H1 (cell line): ENCODE measurements around the gene DIP2B. TPM values are rescaled to one million over a fixed set of nuclear protein-coding genes. Genes with fewer than 3 reads are reported as not detected.

Source experiments
- CTCF ChIA-PET: fragments of 300-600 bp; sonication (Branson Sonifier 250); formaldehyde crosslinking; loops from one replicate; lab custom pipeline; 2021; ENCODE audit not compliant: partially characterized antibody; lab: Charles Lee
- POLR2A ChIA-PET: fragments of 300-600 bp; sonication (Branson Sonifier 250); formaldehyde crosslinking; loops from one replicate; lab custom pipeline; 2021; ENCODE audit warnings: inconsistent platforms; ENCODE audit not compliant: partially characterized antibody; lab: Charles Lee
- DNase-seq, 2 experiments: peaks; one replicate each; pipeline versions ENCODE4 v3.0.0 to v3.0.0-alpha.2; 2010 to 2022; ENCODE audit warnings: low spot score in 2 of 2, low read depth in 1 of 2, mixed read lengths in 1 of 2
- FAIRE-seq: peaks from 2 replicates; lab custom pipeline; 2011; peaks lifted over from hg19 to GRCh38; lab: Jason Lieb, UNC
- H2AFZ ChIP-seq: 2 replicates; pipeline ENCODE4 v1.8.1; 2012; ENCODE audit warnings: low read length, inconsistent platforms
- H2AK5ac ChIP-seq: 2 replicates; pipeline ENCODE4 v1.6.1; 2013; ENCODE audit warnings: low read depth, low read length
- H2BK120ac ChIP-seq: replicated peaks from 2 replicates; pipeline ENCODE3; 2013; ENCODE audit warnings: low read depth, low read length, inconsistent platforms
- H2BK12ac ChIP-seq: 2 replicates; pipeline ENCODE4 v1.6.1; 2013; ENCODE audit warnings: low read depth, low read length
- H2BK15ac ChIP-seq: 2 replicates; pipeline ENCODE4 v1.6.1; 2013; ENCODE audit warnings: low read length
- H2BK20ac ChIP-seq: 2 replicates; pipeline ENCODE4 v1.6.1; 2013; ENCODE audit warnings: low read length
- H2BK5ac ChIP-seq: 2 replicates; pipeline ENCODE4 v1.6.1; 2013; ENCODE audit warnings: low read depth, low read length
- H3K14ac ChIP-seq: 2 replicates; pipeline ENCODE4 v1.6.1; 2013; ENCODE audit warnings: inconsistent platforms; ENCODE audit not compliant: insufficient read length
- H3K18ac ChIP-seq: 2 replicates; pipeline ENCODE4 v1.6.1; 2013; ENCODE audit warnings: low read length; ENCODE audit errors: extremely low read depth
- H3K23ac ChIP-seq: 2 replicates; pipeline ENCODE4 v1.6.1; 2013; ENCODE audit warnings: inconsistent platforms; ENCODE audit not compliant: insufficient read length
- H3K23me2 ChIP-seq: 2 replicates; pipeline ENCODE4 v1.6.1; 2013; ENCODE audit warnings: low read depth, low read length
- H3K27ac ChIP-seq: 2 replicates; pipeline ENCODE4 v1.6.1; 2011; ENCODE audit warnings: low read depth, low read length, inconsistent platforms
- H3K27me3 ChIP-seq, 4 experiments: replicated peaks in 1 of 4; 1 replicate in 1 of 4; 2 replicates in 3 of 4; pipeline versions ENCODE4 v1.6.1 to v1.8.1; 2011 to 2013; ENCODE audit warnings: low read length in 3 of 4, mild to moderate bottlenecking in 3 of 4, inconsistent platforms in 2 of 4, mixed read lengths in 2 of 4, moderate library complexity in 1 of 4; ENCODE audit not compliant: control insufficient read depth in 3 of 4, insufficient read depth in 3 of 4; ENCODE audit errors: extremely low read depth in 1 of 4
- H3K36me3 ChIP-seq, 4 experiments: 2 replicates each; pipeline versions ENCODE4 v1.6.1 to v1.8.1; 2011 to 2013; ENCODE audit warnings: mild to moderate bottlenecking in 4 of 4, low read length in 3 of 4, moderate library complexity in 2 of 4, control low read depth in 1 of 4, inconsistent platforms in 1 of 4; ENCODE audit not compliant: insufficient read depth in 4 of 4, control insufficient read depth in 2 of 4
- H3K4ac ChIP-seq: replicated peaks from 2 replicates; pipeline ENCODE3; 2013; ENCODE audit warnings: low read length, low read depth, mixed read lengths, inconsistent platforms; ENCODE audit not compliant: insufficient read length
- H3K4me1 ChIP-seq, 4 experiments: replicated peaks in 1 of 4; 1 replicate in 1 of 4; 2 replicates in 3 of 4; pipeline versions ENCODE4 v1.6.1 to v1.8.1; 2011 to 2013; ENCODE audit warnings: low read length in 3 of 4, inconsistent platforms in 2 of 4, mixed read lengths in 1 of 4; ENCODE audit not compliant: insufficient read depth in 4 of 4, control insufficient read depth in 3 of 4
- H3K4me2 ChIP-seq, 2 experiments: 2 replicates each; pipeline versions ENCODE4 v1.6.1 to v1.8.1; 2011 to 2013; ENCODE audit warnings: low read depth in 2 of 2, low read length in 2 of 2, control low read depth in 1 of 2, inconsistent platforms in 1 of 2, mild to moderate bottlenecking in 1 of 2; ENCODE audit not compliant: insufficient read depth in 1 of 2
- H3K4me3 ChIP-seq, 4 experiments: fragments of 200-600, 300-600 bp in 1 of 4; sonication (generic), shearing (Covaris generic), sonication (Bioruptor Twin) in 1 of 4; 2 replicates each; pipeline versions ENCODE4 v1.5.1 to v1.8.1; 2011 to 2016; ENCODE audit warnings: low read length in 4 of 4, low read depth in 3 of 4, control low read depth in 2 of 4, inconsistent platforms in 2 of 4, mild to moderate bottlenecking in 2 of 4, mixed read lengths in 1 of 4, moderate library complexity in 1 of 4; ENCODE audit not compliant: insufficient read depth in 2 of 4; ENCODE audit errors: extremely low read depth in 1 of 4
- H3K56ac ChIP-seq: replicated peaks from 2 replicates; pipeline ENCODE3; 2013; ENCODE audit warnings: low read depth, mild to moderate bottlenecking, mixed read lengths, low read length, inconsistent platforms; ENCODE audit not compliant: insufficient read length
- H3K79me1 ChIP-seq: 2 replicates; pipeline ENCODE4 v1.6.1; 2013; ENCODE audit warnings: low read depth, low read length, control low read depth
- H3K79me2 ChIP-seq, 2 experiments: 2 replicates each; pipeline versions ENCODE4 v1.6.1 to v1.8.1; 2012 to 2013; ENCODE audit warnings: low read length in 2 of 2, mild to moderate bottlenecking in 2 of 2, inconsistent platforms in 1 of 2; ENCODE audit not compliant: insufficient read depth in 2 of 2, control insufficient read depth in 1 of 2
- H3K9ac ChIP-seq, 4 experiments: replicated peaks in 1 of 4; 1 replicate in 1 of 4; 2 replicates in 3 of 4; pipeline versions ENCODE4 v1.6.1 to v1.8.1; 2011 to 2013; ENCODE audit warnings: low read depth in 3 of 4, low read length in 3 of 4, control low read depth in 2 of 4, mild to moderate bottlenecking in 2 of 4, moderate library complexity in 2 of 4, inconsistent platforms in 1 of 4; ENCODE audit errors: extremely low read depth in 1 of 4
- H3K9me3 ChIP-seq, 2 experiments: 2 replicates each; pipeline versions ENCODE4 v1.6.1 to v1.8.1; 2012 to 2013; ENCODE audit warnings: mild to moderate bottlenecking in 2 of 2, moderate library complexity in 2 of 2, control low read depth in 1 of 2, inconsistent platforms in 1 of 2, low read depth in 1 of 2, low read length in 1 of 2, mixed read lengths in 1 of 2; ENCODE audit not compliant: insufficient read depth in 2 of 2
- H4K20me1 ChIP-seq, 2 experiments: replicated peaks in 1 of 2; 2 replicates each; pipeline versions ENCODE3 to v1.8.1; 2011 to 2013; ENCODE audit warnings: inconsistent platforms in 2 of 2, low read length in 2 of 2, mild to moderate bottlenecking in 1 of 2; ENCODE audit not compliant: insufficient read depth in 2 of 2, control insufficient read depth in 1 of 2
- H4K5ac ChIP-seq: 2 replicates; pipeline ENCODE4 v1.6.1; 2013; ENCODE audit warnings: low read length, low read depth, mixed read lengths, inconsistent platforms; ENCODE audit not compliant: insufficient read length
- H4K8ac ChIP-seq: 2 replicates; pipeline ENCODE4 v1.8.0; 2013; ENCODE audit warnings: mild to moderate bottlenecking, moderate library complexity, low read length, inconsistent platforms; ENCODE audit not compliant: insufficient read depth; ENCODE audit errors: extremely low read depth
- H4K91ac ChIP-seq: replicated peaks from 2 replicates; pipeline ENCODE3; 2013; ENCODE audit warnings: low read length, mixed read lengths, inconsistent platforms; ENCODE audit not compliant: insufficient read length
- ATF3 ChIP-seq: IDR thresholded peaks from 2 replicates; pipeline ENCODE4 v1.6.1; 2011; ENCODE audit warnings: low read depth, mild to moderate bottlenecking, low read length; ENCODE audit not compliant: insufficient read depth
- BRCA1 ChIP-seq: IDR thresholded peaks from 2 replicates; pipeline ENCODE4 v1.6.1; 2012; ENCODE audit warnings: low read depth, low read length, improper control_type of control experiment
- EGR1 ChIP-seq: IDR thresholded peaks from 2 replicates; pipeline ENCODE4 v1.6.1; 2011; ENCODE audit warnings: low read depth, low read length, borderline replicate concordance
- GTF2F1 ChIP-seq: IDR thresholded peaks from 2 replicates; pipeline ENCODE4 v1.6.1; 2012; ENCODE audit warnings: low read depth, low read length, improper control_type of control experiment, borderline replicate concordance
- WGBS, 2 experiments: shearing (Covaris generic) in 1 of 2; methylation state at CpG; one replicate each; pipeline versions ENCODE4 v1.1.6 to v1.1.7; 2013 to 2015; ENCODE audit warnings: low lambda C conversion rate in 2 of 2, mixed read lengths in 2 of 2, inconsistent platforms in 1 of 2, low coverage in 1 of 2, missing lambda C conversion rate in 1 of 2; ENCODE audit not compliant: insufficient replicate concordance in 2 of 2, insufficient coverage in 1 of 2, insufficient read length in 1 of 2; ENCODE audit errors: extremely low coverage in 1 of 2, missing lambda C conversion rate in 1 of 2; 5-methylcytosine and 5-hydroxymethylcytosine counted together
- polyA plus RNA-seq, 7 experiments: library from polyadenylated mRNA; depleted of rRNA in 3 of 7; stranded (reverse) in 5 of 7; unstranded in 2 of 7; fragments of >200 nt in 5 of 7; fragments of 200-250 nt in 2 of 7; gene quantifications; 1 replicate in 5 of 7; 2 replicates in 1 of 7; 4 replicates in 1 of 7; pipeline versions ENCODE4 v1.2.1 to v1.2.3, GENCODE V29; 2011 to 2013; ENCODE audit warnings: missing spikeins in 2 of 7, mixed read lengths in 2 of 7
- total RNA-seq: library from RNA; stranded (reverse); fragmentation: NEBNext Ultra II Directional; extraction: Animal tissue kit (Norgen Biotek cat#: 25700); gene quantifications from 2 replicates; pipeline ENCODE4 v1.2.1, GENCODE V29; 2021

The DIP2B gene
- total and polyA plus RNA-seq, 2 of the 8 experiments (the other 6 are each of a cell fraction or from before 2014, with no cell fraction given): 11.1 to 29.6 TPM

- H3K18ac ChIP-seq: no peak overlapping the region
- no peak overlapping the region for H2AFZ ChIP-seq
- no peak overlapping the region for H3K4me3 ChIP-seq
- H3K4ac ChIP-seq: no peak overlapping the region
- H3K9me3 ChIP-seq: no peaks in the 10 kb centered on the region
- H4K91ac ChIP-seq: no peak overlapping the region
- no peaks in the 10 kb centered on the region for H3K79me1 ChIP-seq
- DNase-seq (no peak), FAIRE-seq (no peak)
- no peak overlapping the region for H3K27ac ChIP-seq
- H3K36me3 ChIP-seq: peaks cover 0 to 8% (median under 1%) of the 10 kb centered on the region in 4 experiments; a peak in 3 of 8 replicates
- H2BK12ac ChIP-seq: no peak overlapping the region
- TF ChIP-seq EGR1 (no peak), BRCA1 (no peak), GTF2F1 (no peak), ATF3 (no peak)
- no peak overlapping the region for H4K8ac ChIP-seq
- H3K4me1 ChIP-seq: no peaks in the 10 kb centered on the region
- H4K20me1 ChIP-seq: peaks cover 0 to 1% of the 10 kb centered on the region in 2 experiments
- no peak overlapping the region for H3K9ac ChIP-seq
- H3K56ac ChIP-seq: no peak overlapping the region
- no peak overlapping the region for H2BK20ac ChIP-seq
- H2BK120ac ChIP-seq: no peak overlapping the region
- POLR2A ChIA-PET: interaction anchor here (2.3 kb wide), 1 partner anchor 8 kb away, joined by 10 read pairs; no protein-coding TSS in a partner anchor
- no peak overlapping the region for H3K23ac ChIP-seq
- no peak overlapping the region for H3K14ac ChIP-seq
- CTCF ChIA-PET: interaction anchor here (1.2 kb wide), 1 partner anchor 11 kb away, joined by 3 read pairs; no protein-coding TSS in a partner anchor
- no peaks in the 10 kb centered on the region for H3K79me2 ChIP-seq
- H3K23me2 ChIP-seq: no peaks in the 10 kb centered on the region
- H3K27me3 ChIP-seq: no peaks in the 10 kb centered on the region
- H2BK5ac ChIP-seq: no peak overlapping the region; the same call in 1 of the 2 replicates
- H2BK15ac ChIP-seq: no peak overlapping the region
- H2AK5ac ChIP-seq: no peak overlapping the region
- no peak overlapping the region for H4K5ac ChIP-seq
- WGBS, 2 experiments: 95% methylated on average over 4 of the region's 4 CpGs; no CpG with 5 or more reads in 1 of the 2 experiments
- no peak overlapping the region for H3K4me2 ChIP-seq
Measured at GRCh38 chr12:50750366-50750765, 245.6 kb downstream of the DIP2B start.
